OCI-M2 (cell line): Measurements from ENCODE around the gene SNRK.

ENCODE experiments used
- DNase-seq: peaks from one replicate; lab custom pipeline; 2025; ENCODE audit not compliant: unreplicated experiment; lab: John Stamatoyannopoulos, UW

The SNRK gene, protein sequence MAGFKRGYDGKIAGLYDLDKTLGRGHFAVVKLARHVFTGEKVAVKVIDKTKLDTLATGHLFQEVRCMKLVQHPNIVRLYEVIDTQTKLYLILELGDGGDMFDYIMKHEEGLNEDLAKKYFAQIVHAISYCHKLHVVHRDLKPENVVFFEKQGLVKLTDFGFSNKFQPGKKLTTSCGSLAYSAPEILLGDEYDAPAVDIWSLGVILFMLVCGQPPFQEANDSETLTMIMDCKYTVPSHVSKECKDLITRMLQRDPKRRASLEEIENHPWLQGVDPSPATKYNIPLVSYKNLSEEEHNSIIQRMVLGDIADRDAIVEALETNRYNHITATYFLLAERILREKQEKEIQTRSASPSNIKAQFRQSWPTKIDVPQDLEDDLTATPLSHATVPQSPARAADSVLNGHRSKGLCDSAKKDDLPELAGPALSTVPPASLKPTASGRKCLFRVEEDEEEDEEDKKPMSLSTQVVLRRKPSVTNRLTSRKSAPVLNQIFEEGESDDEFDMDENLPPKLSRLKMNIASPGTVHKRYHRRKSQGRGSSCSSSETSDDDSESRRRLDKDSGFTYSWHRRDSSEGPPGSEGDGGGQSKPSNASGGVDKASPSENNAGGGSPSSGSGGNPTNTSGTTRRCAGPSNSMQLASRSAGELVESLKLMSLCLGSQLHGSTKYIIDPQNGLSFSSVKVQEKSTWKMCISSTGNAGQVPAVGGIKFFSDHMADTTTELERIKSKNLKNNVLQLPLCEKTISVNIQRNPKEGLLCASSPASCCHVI

DNA sequence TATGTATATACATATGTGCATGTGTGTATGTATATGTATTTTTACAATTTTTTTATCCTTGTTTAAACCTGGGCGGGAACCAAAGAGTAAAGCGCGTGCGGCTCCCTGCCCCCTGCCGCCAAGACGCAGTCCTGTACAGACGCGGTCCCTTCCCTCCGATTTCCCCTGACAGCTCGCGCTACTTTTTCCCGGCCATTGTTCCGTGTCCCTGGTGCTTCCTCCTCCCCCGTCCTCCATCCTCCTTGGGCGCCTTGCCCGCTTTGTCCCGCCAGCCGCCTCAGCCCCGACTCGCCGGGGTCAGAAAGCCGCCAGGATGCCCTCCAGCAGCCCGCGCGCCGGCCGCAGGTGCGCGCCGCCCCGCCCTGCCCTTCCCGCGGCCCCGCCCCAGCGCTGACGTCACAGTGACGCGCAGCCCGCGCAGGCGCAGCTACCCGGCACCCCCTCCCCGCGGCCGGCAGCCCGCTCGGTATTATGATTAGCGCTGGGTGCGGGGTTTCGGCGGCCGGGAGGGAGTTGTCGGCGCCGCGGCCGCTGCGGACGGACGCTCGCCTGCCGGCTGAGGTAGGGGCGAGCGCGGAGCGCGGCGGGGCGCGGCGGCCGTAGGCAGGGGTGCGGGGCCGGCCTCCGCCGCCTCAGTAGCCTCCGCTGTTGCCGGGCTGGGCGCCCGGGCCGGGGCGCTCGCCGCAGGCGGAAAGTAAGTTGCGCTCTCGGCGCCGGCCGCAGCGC, at the start of gene SNRK:
SNRK (plus strand) TSS at position 426 of the 726 bp plus-strand sequence. CDS start 16,664 bp downstream, outside the sequence.
- no peak for DNase-seq

DNA sequence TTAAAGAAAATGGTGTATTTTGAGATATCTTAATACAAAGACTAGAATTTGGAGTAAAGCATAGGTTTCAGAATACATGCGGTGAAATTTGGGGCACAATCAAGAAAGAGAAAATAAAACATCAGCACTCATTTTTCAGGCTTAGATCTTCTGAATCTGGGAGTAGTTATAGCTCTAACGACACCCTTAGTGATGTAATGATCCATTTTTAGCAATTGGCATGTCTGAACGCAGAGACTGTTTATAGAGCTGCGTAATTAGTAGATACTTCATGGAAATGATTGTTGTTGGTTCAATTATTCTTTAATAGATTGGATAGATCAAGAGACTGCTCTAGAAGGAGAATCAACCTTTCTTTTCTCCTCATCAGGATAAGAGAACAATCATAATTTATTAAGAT, 47.5 kb upstream of the SNRK start:
- DNase-seq = no peak

DNA sequence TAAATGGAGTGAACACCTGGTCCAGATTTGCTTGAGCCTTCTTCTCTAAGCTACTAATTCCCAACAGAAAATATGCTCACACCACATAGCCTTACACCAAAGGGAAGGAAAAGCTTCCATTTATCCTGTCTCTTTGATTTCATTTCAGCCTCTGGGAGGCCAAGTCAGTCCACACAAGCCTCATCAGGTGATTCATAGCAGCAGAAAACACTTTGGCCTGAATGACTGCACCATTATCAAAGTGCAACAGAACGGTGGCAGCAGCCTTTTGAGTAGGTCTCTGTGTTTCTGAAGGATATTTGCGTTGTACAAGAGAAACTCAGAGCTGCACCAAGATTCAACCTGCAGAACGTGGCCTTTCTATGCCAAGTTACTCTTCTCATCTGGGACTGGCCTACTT, 46.6 kb upstream of the SNRK start:
- no peak for DNase-seq

DNA sequence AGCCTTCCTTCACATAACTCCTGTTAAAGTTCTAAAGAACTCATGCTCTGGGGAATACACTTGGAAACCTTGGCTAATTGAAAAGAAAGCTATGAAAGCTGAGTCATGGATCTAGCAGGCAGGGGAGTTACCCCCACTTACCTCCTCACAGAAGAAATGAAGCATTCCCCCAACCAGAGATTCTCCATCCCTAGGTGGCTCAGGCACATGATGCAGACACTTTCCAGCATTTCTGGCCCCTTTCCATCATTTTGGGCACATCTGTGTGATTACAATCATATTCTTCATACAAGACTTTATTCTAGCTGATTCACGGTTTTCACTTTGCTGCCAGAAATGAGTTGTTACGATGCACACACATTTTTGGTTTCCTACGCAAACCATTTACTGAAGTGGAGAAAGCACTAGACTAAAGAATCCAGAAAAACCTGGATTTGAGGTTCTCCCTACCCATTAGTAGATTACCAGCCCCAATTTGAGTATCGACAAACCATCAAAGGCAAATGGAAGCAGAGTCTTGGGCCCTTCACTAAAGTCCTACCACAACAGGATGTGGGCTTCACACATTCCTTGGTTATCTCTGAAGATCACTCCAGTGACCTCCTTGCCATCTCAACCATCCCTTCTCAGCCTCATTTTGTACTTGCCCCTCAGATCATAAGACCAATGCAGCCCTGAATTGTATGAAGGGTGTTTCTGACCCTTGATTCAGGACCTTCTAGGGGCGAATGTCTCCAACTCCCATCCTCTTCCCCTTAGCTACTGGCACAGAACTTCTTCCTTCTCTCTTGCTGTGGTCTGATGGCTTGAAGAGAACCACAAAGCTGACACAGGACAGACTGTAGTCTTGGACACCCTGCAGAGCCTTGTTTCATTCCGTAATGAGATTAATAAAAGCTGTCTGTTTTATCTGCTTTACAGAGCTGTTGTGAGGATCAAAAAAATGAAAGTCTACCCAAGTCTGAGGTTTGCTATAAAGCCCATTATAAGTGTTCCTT, 42.5 kb upstream of the SNRK start:
- no peak for DNase-seq

DNA sequence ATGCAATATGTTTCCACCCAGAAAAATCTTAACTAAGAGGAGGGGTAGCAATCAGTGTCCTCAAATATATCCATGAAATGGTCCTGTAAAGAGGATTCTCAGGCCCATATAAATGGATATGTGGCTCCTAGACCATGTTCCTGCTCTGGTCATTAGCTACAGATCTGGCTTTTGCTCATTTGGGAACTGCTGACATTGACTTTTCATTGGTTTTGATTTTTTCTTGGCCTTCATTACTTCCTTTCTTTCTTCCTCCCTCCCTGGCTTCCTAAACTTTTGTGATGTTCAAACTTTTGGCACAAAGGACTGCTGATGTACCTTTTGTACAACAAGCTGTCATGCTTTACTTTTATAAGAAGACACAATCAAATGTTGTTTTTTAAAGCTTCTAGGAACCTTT, 41.6 kb upstream of the SNRK start:
- no peak for DNase-seq

DNA sequence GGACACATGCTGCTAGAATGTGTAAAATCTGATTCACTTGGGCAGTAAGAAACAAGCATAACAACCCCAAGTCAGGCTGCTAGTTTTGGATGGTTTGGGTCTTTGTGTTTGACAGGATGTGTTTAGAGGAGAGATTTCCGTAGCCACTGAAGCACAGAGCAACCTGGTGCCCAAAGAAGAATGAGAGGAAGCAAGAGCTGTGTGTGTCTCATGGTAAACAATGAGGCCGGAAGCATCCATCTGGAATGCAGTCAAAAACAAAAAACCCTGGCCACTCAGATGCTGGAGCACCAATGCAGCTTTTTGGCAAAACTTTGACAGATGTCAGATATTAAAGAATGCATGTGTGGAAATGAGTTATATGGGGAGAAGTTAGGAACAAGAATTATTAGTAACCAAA, 39.4 kb upstream of the SNRK start:
- no peak for DNase-seq

DNA sequence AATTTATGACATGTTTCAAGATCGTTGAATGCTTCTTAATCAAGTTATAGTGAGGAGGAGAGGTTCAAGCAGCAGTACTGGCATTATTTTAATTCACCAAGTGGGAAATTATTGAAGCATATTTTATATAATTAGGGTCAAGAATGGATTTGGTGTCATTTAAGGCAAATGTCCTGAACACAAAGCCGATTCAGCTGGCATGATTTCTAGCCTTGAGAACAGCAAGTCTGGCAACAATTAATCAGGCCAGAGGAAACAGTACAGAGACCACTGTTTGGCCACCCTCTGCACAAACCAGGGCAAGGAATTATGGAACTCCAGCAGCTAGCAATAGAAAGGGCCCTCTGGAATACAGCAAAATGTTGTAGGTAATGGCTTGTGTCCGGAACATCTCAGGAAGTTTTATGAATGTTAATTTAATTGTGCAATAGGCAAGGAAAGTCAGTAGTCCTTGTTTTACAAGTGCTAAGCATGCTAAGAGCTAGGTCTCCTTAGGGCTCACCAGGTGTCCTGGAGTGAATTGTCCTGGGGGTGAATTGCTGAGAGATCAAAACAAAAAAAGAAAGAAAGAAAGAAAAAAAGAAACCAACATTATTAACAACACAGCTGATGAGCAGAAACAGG, 38.7 kb upstream of the SNRK start:
- DNase-seq = no peak

DNA sequence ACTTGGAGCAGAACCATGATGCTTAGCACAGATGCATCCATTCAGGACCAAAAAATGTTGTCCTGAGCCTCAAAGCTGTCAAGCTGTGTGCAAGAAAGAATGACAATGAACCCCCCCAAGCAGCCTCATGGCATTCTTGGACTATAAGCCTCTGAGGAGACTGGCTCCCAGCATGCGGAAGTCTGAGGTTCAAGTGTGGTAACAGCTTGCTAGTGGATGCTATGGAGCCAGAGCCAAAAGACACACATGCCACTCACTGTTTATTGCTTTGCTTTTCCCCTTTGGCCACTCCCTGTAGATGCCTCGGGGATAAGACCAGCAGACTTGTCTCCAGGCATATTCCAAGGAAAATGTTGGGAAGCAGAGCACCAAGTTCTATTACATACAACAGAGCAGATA, 38.2 kb upstream of the SNRK start:
- DNase-seq = no peak

DNA sequence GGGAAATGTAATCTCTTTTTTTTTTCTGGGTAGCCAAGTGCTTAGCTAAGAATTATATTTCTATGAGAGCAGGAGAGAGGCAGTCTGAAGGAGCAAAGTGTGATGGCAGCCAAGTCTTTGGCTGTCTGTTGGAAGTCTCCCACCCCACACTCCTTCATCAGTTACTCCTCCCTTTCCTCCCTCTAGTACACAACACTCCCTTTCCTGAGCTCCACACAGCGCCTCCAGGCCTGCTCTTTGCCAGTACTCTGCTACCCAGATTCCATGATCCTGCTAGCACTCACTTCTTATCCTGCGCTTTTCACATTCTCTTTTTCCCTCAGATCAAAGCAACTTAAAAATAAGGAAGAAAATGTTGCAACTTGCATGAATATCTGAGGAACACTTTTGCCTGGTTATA, 37.4 kb upstream of the SNRK start:
- no peak for DNase-seq

DNA sequence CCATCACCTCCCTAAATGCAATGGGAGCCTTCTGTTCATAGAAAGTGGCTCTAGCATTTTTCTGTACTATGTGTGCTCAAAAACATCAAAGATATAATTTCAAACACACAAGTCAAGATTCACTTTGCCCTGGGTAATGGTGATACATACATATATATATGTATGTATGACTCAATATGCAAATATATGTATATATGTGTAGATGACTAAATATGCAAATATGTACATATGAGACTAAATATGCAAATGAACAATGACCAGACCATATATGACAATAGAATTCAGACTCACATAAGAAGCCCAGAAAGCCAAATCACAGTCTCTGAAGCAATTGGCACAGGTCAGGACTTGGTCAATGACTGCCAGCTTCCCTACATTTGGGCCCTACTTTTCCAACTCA, 36.9 kb upstream of the SNRK start:
- DNase-seq = no peak

DNA sequence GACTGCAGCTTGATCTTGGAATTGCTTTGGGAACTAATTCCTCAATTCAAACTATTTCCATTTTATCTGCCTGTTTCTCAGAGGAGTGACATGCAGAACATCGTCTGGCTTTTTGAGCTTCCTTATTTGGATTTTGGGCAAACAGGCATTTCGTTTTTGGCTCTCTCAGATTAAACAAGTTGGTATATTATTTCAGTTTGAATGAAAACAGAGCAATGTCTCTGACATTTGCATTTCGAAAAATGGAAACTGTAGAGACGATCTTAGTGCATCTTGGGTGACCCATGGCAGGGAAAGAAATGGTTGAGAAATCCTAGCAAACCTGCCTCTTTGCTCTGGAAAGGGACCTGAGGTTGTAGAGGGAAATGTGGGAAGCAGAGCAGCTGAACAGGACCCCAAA, 33.0 kb upstream of the SNRK start:
- no peak for DNase-seq

DNA sequence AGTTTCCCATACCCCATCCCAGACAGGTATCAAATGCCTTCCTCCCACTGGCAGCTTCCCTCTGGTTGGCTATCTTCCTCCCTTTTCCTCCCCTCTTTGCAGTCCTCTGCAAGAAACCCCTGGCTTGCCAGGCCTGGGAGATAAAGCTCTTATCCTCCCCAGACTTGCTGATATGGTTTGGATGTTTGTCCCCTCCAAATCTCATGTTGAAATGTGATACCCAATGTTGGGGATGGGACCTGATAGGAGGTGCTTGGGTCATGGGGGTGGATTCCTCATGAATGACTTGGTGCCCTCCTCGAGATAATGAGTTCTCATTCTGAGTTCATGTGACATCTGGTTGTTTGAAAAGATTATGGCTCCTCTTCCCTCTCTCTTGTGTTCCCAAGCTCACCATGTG, 32.2 kb upstream of the SNRK start:
- DNase-seq = no peak

DNA sequence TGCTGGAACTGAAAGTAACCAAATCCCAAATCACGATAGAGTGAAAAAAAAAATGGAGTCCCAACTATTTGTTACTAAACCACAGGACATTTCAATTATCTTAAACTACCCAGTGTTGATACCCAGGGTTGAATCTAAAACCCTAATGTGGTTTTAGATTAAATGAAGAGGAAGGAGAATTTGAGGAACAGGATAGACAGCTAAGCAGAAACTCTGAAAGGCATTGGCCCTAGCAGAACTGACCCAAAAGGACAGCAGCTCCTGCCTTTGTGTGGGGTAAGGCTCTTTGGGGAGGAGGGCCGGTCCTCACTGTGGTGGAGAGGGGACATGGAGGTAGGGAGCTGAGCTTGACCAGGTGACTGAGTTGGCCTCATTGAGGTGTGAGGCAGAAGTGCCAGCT, 30.7 kb upstream of the SNRK start:
- no peak for DNase-seq

DNA sequence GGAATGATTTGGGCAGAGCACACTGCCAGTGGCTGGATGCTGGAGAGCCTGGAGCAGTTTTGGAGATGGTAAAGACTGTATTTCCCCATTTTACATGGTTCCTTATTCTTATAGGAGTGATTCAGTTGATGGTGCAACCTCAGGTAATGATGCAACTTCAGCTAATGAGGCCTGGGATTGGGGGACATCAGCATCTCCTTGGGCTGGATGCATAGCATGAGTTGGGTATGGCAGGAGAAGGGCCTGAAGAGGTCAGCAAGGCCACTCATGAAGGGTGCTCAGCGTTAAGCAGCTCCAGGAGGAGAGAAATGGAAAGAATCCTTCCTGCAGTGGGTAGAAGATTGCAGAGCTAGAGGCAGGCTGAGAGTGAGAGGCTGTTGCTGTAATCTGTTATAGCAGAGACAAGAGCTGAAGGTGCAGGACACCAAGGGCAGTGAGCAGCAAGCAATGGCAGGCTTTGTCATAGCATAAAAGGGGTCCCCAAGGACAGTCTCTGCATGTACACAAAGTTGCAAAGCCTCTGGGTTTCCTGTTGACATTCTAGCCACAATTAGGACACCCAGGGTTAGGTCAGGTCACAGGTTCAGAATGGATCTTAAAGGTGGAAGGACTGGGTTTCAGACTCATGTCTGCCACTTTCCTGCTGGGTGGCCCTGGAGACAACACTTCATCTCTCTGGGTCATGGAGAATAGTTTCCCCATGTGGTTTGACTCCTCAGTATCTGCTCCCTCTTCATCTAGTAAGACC, 29.5 kb upstream of the SNRK start:
- no peak for DNase-seq

DNA sequence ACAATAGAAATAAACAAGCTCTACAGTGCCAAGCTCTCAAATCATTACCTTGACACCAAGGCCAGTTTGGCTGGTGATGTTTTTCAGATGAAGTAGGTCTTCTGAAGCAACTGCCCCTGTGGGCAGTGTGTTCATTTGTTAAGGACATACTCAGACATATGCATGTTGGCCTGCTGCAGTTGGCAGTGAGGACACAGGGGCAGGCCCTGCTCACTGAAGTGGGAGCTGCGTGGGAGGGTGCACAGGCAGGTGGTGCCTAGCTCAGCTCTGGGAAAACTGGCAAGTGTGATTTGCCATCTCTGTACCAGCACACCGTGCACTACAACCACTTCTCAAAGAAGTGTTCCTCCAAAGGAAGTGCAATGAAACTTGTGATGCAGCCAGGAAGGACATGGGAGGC, 28.5 kb upstream of the SNRK start:
- DNase-seq = no peak

DNA sequence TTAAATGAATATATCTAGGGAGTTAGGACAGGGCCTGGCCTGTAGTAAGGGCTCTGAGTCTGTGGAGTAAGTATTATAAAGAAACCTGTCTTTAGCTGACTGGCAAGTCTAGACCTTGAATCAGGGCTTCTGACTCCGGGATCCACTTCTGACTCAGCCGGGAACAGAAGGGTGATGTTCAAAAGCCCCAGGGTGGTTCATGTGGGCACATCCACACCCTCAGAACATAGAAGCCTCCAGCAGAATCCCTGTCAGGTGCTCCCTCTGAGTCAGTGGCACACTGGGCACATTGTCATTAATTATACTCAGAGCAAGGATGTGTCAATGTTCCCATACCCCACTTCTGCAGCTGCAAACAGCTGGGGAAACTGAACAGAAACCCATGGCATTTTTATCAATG, 26.7 kb upstream of the SNRK start:
- DNase-seq = no peak

DNA sequence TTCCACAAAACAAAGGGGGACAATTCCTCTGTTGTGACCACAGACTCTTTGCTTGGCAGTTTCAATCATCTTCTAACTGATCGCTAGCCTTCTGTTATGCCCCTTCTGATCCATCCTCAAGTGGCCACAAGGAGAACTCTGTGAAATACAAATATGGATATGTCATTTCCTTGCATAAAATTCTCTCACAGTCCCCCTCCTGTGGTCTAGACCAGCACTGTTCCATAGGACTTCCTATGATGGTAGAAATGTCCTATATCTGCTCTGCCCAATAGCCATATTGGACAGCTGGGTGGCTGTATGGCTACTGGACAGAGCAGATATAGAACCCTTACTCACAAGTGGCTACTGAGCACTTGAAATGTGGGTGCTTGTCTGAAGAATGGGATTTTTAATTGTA, 25.9 kb upstream of the SNRK start:
- no peak for DNase-seq

DNA sequence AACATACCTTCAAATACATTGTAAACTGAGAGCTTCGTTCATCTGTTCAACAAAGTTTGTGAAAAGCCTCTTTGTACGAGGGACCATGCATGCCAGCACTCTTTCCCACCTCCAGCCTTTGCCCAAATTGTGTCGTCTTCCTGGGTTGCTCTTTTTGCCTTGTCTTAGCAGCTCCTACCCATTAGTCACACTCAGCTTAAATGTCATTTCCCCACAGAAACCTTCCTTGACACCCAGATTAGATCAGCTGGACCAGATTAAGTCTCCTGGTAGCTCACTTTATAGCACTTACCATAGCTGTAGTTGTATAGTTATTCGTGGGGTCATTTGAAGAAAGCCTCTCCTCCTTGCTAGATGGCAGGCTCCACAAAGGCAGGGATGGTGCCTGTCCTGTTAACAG, 24.1 kb upstream of the SNRK start:
- DNase-seq = no peak

DNA sequence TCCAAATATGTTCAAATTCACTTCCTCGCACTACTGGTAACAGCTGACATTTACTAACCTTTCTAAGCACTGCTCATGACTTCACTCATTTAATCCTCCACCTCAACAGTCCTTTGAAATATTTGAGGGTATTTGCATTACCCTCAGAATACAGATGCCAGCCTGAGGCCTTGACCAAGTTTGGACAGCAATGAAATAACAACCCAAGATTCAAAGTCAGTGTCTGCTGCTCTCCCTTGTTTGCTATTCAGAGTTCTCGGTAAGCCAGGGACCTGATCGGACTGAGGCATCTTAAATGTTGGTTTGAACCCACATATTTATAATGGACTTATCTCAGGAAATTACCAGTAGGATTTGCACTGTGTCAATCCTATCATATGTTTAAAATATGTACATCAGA, 19.9 kb upstream of the SNRK start:
- DNase-seq = no peak

DNA sequence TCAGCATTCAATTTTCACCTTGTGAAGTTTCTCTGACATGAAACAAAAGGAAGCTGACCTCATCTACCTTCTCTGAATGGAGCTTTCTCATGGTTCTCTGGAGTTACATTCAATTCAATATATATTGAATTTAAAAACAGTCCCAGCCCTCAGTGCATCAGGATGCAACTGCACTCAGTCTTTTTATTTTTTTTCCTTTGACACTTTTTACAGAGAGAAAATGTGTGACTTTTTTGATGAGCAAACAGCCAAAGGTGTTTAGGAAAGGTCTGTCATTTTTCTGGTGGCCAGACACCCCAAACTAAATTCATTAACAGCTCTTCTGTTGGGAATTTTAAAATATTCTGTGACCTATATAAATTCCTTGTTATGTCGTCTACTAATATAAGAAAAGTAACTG, 19.3 kb upstream of the SNRK start:
- no peak for DNase-seq
